SHP77 (cell line): ENCODE measurements around the gene TOMM40.
"Not testable (repeated sequence)": the region's sequence is repeated elsewhere in the genome, so short reads cannot be mapped to it uniquely, and the experiment has no call there.

Experiments
- DNase-seq, 2 experiments: peaks; one replicate each; lab custom pipeline; 2025; lab: John Stamatoyannopoulos, UW

Gene TOMM40

DNA sequence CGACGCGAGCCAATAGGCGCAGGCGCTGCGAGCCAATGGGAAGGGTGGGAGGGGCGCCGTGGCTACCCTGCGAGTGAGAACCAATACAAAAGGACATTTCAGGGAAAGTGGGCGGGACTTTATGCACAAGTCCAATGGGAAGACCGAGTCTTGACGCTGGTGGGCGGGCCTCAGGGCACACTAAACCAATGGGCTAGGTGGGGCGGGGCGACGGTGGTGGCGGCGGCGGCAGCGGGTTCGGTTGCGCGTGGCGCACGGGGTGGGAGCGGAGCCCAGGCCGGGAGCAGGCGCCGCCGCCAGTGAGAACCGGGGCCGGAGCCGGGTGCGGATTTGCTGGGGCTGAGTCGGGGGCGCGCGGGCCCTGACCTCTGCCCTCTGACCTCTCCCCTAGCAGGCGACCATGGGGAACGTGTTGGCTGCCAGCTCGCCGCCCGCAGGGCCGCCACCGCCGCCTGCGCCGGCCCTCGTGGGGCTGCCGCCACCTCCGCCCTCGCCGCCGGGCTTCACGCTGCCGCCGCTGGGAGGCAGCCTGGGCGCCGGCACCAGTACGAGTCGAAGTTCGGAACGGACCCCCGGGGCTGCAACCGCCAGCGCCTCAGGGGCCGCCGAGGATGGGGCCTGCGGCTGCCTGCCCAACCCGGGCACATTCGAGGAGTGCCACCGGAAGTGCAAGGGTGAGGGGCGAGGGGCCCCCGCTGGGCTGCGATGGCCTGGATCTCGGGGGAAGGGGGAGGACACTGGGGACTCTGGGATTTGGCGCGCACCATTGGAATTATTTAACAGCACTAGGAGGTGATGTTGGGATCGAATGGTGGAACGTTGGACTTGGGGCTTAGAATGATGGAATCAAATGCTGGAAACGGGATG, at the start of gene TOMM40:
TOMM40 (plus strand) TSS at position 239 of the 867 bp plus-strand sequence; CDS start at position 401, 162 bp downstream.
- DNase-seq: peak; percentile 100

DNA sequence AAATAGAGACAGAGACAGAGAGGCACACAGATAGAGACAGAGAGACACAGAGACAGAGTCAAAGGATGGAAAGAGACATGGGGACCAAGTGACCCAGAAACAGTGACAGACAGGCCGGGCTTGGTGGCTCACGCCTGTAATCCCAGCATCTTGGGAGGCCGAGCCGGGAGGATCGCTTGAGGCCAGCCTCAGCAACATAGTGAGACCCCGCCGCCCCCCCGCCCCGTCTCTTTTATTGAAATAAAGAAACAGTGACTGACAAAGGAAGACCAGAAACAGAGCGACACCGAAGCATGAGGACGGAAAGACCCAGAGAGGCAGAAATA, 45.8 kb upstream of the TOMM40 start:
- DNase-seq: no peak

DNA sequence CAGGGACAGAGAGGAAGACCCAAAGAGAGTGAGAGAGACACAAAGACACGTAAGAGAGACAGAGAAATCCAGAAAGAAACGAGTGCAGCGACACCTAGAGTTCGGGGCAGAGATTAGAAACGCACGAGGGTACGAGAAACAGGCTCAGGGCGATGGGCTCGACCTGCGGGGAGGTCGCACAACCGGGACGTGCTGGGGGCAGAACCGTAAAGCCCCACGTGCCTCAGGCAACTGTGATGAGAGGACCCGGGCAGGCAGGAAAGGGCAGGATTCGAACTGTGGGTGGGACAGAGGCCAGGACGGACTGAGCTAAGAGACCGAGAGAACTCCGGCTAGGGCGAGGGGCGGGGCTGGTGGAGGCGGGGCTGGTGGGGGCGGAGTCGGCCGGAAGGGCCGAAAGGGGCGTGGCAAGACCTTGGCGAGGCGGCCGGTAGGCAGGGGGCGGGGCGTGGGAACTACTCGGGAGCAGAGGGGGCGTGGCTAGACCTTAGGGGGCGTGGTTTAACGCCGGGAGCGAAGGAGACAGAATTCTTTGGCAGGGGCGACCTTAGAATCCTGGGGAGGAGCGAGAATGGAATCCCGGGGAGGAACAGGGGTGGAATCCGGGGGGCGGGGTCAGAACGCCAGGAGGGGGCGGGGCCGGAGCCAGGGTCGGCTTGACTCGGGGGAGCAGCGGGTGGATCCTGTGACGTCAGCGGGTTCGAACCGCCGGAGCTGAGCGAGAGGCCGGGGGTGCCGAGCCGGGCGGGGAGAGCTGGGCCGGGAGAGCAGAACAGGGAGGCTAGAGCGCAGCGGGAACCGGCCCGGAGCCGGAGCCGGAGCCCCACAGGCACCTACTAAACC, 45.2 kb upstream of the TOMM40 start, which contains the start of gene NECTIN2:
NECTIN2 (plus strand) TSS at position 686 of the 843 bp plus-strand sequence. CDS start 229 bp downstream, outside the sequence.
- peak; percentile 93 to 95 for DNase-seq

DNA sequence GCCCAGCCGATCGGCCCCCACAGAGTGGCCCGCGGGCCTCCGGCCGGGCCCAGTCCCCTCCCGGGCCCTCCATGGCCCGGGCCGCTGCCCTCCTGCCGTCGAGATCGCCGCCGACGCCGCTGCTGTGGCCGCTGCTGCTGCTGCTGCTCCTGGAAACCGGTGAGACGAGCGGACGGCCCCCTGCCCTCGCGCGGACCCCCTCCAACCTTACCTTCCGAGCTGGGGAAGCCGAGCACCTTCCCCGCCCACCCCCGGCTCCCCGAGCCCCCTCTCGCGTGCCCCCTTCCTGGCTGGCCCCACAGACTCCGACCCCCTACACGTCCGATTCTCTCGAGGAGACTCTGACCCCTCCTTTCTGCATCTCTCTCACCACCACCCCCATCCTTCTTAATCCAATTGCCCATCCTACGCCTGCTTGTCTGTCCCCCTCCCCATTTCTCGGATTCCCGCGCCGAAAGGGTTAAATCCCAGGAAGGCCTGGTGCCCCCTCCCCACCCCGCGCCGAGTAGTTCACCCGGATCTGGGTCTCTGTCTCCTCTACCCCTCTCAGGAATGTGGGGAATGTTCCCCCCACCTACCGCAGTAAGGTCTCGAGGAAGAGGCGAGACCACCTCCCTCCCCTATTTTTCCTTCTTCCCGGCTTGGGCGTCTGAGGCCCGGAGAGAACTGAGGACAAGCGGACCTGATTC, 44.5 kb upstream of the TOMM40 start:
- no peak for DNase-seq

DNA sequence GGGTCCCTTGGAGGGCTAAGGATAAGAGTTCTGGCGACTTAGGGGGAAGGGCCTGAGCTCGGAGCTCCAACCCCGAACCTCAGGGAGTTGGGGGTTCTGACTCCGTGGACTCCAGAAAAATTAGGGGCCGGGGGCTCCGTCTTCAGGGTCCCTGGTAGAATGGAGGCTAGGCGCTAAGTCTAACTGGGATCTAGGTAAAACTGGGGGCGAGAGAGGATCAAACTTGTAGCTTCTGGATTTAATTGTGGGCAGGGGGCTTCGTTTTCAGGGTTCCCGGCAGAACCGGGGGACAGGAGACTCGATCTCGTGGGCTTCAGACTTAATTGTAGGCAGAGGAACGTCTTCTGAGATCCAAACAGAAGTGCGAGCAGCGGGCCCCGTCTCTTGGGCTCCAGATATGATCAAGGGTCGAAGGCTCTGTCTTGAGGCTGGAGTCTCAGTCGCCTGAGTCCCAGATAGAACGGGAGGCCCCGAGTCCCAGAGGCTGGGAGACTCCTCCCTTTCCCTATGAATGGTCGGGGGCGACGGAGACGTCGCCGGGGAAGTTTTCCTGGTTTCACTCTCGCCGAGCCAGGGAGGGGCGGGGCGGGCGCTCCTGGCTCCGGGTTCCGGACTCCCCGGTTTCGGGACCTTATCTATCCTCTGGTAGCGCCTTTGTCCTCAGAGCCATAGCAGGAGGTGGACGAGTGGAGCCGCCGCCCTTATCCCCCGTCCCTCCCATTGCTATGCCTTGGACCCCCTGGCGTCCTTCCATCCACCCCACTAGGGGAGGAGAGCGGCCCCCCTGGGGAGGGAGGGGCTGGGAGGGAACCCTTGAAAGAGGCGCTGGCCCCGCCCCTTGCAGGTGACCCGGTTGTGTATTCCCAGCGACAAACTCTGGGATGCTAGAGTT, 43.7 kb upstream of the TOMM40 start:
- DNase-seq: no peak

DNA sequence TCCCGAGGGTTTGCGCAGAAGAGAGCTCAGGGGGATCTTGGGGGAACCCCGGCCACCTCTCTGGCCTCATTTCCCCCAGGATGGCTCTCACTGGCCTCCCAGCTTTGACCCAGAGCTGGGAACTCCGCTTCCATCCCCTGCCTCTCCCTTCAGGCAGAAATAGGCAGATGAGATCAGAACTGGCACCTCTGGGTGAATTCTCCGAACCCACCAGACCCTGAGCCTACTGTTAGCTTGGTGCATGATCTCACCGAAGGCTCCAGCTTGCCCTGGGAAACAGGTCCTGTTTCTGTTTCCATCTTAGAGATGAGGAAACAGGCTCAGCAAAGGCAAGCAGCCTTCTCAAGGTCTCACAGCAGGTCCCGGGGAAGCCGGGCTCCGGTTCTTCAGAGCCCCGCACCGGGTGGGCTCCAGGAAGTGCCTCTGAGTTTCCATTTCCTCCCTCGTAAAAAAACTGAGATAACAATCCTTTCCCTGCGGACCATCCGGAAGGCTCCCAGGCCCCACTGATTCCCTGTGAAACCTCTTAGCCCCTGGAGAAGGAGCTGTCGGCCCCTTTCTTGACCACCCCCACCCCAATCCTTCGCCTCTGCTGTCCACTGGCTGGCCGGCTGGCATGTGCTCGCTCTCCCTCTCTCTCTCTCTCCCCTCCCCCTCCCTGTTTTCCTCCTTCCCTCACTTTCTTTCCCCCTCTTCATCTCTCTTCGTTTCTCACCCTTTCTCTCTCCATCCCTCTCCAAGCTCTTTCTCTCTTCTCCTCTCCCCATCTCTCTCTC, 42.8 kb upstream of the TOMM40 start:
- no peak for DNase-seq

DNA sequence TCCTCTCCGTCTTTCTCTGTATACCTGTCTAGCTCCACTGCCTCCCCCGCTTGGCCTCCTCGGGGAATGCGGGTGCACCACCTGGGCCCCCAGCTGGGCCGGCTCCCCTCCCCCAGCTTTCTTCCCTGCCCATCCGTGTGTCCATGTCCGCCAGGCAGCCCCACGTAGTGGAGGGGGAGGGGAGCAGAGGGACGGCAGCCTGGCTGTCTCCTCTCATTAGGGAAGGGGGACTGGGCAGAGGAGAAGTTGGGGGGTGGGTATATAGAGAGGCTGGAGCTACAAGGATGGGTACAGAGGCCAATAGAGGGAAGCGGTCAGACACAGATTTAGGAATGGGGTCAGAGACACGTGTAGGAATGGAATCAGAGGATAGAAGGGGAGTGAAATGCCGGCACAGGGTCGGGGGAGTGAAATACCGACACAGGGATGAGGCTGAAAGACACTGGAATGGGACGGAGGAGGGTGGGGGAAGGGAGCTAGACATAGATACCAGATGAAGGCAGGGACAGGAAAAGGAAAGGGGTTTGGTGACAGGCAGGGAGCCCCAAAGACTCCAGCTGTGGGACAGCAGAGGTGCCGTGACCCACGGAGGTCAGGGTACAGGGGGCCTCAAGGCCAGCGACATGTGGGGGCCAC, 42.1 kb upstream of the TOMM40 start:
- no peak for DNase-seq

DNA sequence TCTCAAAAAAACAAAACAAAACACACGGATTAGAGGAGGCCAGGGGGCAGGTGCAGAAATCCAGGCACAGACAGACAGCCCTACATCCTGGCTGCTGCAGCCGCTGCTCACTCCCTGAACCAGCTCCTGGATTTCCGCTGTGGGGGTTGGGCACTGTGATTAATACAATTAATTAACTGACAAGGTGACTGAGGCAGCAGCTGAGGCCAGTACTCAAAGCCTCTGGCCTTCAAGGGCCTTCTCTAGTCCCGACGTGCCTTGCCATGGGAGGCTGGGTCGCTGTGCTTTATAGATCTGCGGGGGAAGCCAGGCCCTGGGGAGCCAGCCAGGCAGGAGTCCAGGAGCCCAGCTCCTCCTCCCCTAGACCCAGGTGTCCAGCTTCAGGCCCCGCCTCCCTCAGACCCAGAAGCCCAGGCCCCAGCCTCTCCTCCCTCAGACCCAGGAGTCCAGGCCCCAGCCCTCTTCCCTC, 40.4 kb upstream of the TOMM40 start:
- DNase-seq: no peak

DNA sequence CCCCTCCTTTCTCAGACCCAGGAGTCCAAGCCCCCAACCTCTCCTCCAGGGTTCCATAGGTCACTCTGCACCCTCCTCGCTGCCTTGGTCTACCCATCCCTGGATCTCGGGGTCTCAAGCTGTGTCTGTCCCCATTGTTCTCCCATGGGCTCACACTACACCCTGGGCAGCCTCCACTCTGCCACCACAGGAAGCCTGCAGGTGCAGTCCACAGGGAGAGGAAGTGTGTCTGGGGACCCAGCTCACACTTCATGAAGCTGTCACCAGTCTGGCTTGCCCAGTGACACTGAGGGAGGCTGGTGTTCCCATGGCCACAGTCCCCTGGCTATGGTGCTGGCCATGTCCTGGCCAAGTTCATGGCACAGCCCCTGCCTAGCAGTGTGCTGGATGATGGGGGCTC, 39.6 kb upstream of the TOMM40 start:
- no peak for DNase-seq

DNA sequence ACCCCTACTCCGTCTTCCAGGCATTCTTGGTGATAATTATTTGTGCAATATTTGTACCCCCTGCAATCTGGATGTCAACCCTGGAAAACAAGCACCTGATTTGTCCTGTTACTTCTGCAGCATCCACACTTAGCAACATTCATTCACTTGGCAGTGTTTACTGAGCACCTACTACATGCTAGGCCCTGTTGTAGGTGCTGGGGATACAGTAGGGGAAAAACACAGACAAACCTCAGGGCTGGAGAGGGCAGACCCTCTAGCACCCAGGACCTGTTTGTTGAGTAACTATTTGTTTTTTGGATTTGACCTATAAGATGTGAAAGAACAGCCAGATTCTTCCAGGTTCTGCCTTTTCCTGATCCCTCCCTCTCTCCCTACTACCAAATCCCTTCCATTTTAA, 35.4 kb upstream of the TOMM40 start:
- no peak for DNase-seq

DNA sequence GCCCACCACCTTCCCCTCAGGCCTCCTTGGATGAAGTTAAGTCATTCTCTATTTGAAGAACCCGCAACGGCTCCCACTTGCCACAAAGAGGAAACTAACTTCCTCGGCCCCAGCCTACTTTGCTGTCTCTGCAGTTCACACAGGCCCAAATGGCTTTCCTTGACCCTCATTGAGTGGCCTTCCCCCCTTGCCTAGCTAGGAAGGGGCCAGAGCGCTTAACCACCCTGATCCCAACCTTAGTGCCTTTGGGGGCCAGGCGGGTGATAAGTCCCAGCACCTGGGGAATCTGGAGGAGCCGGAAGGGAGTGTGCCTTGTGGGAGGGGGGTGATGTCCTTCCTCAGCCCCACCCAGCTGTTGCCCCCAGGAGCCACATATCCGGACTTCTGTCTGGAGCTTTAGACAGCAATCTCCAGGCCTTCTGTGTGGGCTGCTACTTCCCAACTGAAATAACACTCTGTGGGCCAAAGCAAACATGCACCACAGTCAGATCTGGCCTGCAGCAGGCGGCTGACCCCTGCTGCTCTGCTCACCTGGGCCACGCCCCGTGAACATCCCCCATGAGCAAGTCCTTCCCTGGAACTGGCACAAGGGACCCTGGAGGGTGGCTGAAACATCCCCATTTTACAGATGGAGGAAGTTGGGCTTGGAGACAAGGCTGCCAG, 34.5 kb upstream of the TOMM40 start:
- peak; percentile 48 to 56 for DNase-seq

DNA sequence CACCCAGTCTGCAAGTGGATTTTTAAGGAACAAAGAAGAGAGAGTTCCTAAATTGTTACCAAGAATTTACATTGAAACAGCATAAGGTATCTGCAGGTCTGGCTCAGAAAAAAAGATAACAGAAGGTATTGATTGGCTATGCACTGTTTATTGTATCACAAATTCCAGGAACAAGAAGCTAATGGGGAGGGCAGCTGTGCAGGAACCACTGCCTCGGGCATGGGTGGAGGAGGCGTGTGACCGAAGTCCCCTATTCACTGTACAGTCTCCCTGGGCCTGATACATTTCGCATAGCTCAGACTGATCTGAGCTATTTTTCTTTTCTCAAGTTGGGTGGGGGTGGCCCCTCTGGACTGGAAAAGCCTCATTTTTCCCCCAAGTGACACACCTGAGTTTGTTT, 33.2 kb upstream of the TOMM40 start:
- no peak for DNase-seq

DNA sequence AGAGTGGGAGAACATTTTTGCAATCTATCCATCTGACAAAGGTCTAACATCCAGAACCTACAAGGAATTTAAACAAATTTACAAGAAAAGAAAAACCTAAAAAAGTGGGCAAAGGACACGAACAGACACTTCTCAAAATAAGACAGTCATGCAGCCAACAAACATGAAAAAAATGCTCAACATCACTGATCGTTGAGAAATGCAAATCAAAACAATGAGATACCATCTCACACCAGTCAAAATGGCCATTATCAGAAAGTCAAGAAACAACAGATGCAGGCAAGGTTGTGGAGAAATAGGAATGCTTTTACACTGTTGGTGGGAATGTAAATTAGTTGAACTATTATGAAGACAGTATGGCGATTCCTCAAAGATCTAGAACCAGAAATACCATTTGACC, 29.5 kb upstream of the TOMM40 start:
- not testable (repeated sequence) for DNase-seq

DNA sequence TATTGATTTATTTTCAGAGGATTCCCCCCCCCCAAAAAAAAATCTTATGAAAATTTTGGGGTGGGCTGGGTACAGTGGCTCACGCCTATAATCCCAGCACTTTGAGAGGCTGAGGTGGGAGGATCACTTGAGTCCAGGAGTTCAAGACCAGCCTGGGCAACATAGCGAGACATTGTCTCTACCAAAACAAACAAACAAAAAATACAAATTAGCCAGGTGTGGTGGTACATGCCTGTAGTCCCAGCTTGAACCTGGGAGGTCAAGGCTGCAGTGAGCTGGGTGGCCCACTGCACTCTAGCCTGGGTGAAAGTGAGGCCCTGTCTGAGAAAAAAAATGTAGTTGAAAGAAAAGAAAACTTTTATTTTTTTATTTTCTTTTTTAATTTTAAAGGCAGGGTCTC, 27.1 kb upstream of the TOMM40 start:
- no peak for DNase-seq

DNA sequence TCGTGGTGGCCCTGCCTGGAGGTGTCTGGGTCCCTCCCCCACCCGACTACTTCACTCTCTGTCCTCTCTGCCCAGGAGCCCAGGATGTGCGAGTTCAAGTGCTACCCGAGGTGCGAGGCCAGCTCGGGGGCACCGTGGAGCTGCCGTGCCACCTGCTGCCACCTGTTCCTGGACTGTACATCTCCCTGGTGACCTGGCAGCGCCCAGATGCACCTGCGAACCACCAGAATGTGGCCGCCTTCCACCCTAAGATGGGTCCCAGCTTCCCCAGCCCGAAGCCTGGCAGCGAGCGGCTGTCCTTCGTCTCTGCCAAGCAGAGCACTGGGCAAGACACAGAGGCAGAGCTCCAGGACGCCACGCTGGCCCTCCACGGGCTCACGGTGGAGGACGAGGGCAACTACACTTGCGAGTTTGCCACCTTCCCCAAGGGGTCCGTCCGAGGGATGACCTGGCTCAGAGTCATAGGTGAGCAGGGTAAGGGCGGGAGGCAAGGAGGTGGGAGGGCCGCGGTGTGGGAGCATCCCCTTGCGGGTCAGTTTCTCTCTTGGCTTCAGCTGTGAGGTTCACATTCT, 25.8 kb upstream of the TOMM40 start:
- no peak for DNase-seq

DNA sequence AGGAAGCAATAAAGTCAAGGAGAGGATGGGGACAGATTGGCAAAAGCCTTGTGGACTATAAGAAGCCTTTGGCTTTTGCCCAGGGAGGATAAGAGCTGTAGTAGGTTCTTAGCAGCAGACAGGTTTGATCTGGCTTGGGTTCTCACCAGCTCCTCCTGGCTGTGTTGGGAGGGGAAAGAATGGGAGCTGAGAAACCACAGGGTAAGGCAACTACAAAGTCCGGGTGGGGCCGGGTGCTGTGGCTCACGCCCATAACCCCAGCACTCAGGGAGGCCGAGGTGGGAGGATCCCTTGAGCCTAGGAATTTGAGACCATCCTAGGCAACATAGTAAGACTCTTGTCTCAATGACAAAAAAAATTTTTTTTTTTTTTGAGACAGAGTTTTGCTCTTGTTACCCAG, 24.4 kb upstream of the TOMM40 start:
- no peak for DNase-seq

DNA sequence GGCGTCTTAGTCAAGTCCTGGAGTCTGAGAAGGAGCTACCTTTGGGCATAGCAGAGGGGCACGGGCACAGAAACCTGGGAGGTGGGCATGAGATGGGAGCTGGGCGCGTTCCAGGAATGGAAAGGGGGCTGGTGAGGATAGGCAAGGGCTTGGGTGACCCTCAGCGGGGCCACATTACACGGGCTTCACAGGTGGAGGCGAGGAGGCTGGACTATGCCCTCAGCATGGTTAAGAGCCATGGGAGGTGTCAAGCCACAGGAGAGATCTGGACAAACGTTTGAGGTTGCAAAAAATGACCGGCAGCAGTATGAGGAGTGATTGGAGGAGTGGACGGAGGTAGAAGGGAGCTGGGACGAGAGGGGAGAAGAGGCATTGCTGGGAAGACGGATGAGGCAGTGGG, 23.5 kb upstream of the TOMM40 start:
- no peak for DNase-seq

DNA sequence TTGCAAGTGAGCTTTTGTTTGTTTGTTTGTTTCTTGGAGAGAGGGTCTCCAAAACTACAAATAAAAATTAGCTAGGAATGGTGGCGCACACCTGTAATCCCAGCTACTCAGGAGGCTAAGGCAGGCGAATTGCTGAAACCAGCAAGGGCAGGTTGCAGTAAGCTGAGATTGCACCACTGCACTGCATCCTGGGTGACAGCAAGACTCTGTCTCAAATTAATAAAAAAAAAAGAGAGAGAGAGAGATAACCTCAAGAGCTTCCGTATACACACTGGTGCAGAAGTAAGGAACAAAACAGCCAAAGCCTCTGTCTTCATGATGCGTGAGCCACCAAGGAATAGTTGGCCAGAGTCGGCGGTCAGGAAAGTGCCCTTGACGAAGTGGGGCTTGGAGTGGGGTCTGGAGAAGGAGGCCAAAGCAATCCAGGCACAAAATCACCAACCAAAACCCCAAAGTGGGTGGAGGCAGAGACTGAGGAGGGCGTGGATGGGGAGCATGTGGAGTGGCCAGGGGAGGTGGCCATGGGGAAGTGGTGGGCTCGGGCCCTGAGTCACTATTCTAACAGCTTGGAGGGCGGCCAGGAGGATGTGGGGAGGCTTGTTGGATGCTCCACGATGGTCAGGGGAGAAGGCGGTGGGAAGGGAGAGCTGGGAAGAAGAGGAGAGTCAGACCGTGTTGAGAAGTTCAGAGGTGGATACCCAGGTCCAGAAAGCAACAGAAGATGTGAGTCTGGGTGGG, 21.2 kb upstream of the TOMM40 start:
- no peak for DNase-seq
